OCI-LY7 (cell line): ENCODE data around the gene CADM2.

Source experiments
- CTCF ChIP-seq: fragments of 200-600 bp; sonication (generic); conservative IDR thresholded peaks from 2 replicates; pipeline ENCODE4 v1.5.1; 2014; ENCODE audit warnings: mild to moderate bottlenecking, antibody characterized with exemption, low read length, moderate library complexity, mixed read lengths
- EZH2phosphoT487 ChIP-seq: fragments of 200-600 bp; sonication (generic); IDR thresholded peaks from 2 replicates; pipeline ENCODE4 v1.6.1; 2018; ENCODE audit warnings: low read depth, borderline replicate concordance, mild to moderate bottlenecking, mixed run types, antibody characterized with exemption, low read length, moderate library complexity, mixed read lengths

GRCh38 chr3:85837402-85837801 lies 878.6 kb downstream of the CADM2 start:
- no peak for TF ChIP-seq EZH2phosphoT487
- no peak for TF ChIP-seq CTCF
